GM12801 (cell line): Measurements from ENCODE around the gene IFT57.

ENCODE experiments used
- CTCF ChIP-seq: IDR thresholded peaks from one replicate; pipeline ENCODE4 v1.5.1; 2011; ENCODE audit warnings: control low read depth; ENCODE audit not compliant: insufficient read length; ENCODE audit errors: extremely low read depth

The IFT57 gene

GRCh38 chr3:108190346-108190745, 31.9 kb downstream of the IFT57 start:
- no peak for TF ChIP-seq CTCF

GRCh38 chr3:108189440-108189839, 32.8 kb downstream of the IFT57 start:
- TF ChIP-seq CTCF: no peak

GRCh38 chr3:108185536-108185935, 36.7 kb downstream of the IFT57 start:
- TF ChIP-seq CTCF: no peak

GRCh38 chr3:108184824-108185223, 37.4 kb downstream of the IFT57 start:
- no peak for TF ChIP-seq CTCF

- TF ChIP-seq CTCF: no peak
Observed at GRCh38 chr3:108183971-108184370, 38.3 kb downstream of the IFT57 start.

- TF ChIP-seq CTCF: no peak
Observed at GRCh38 chr3:108183181-108183580, 39.0 kb downstream of the IFT57 start.

GRCh38 chr3:108182339-108182738, 39.9 kb downstream of the IFT57 start:
- no peak for TF ChIP-seq CTCF

- TF ChIP-seq CTCF: no peak
Observed at GRCh38 chr3:108181172-108181571, 41.1 kb downstream of the IFT57 start.
